ENCODE data around the gene ZNF236. TPM values are rescaled to one million over a fixed set of nuclear protein-coding genes. Genes with fewer than 3 reads are reported as not detected.
"Not testable (repeated sequence)": the region's sequence is repeated elsewhere in the genome, so short reads cannot be mapped to it uniquely, and the experiment has no call there.

ZNF236 gene
- total and polyA plus RNA-seq, 4 donors = 0.83 to 8.2 (median 5.0) TPM

GRCh38 chr18:76806301-76806700, 16.1 kb upstream of the ZNF236 start:
- Histone ChIP-seq H3K27ac (ENCODE audit: low read depth in 1 of 2, low read length in 2 of 2) (no peak overlapping the region), H3K27me3 (ENCODE audit: control insufficient read depth in 4 of 4, insufficient read depth in 4 of 4, low read length in 3 of 4) (no peaks in the 10 kb centered on the region), H3K4me3 (ENCODE audit: low read depth in 1 of 3, low read length in 3 of 3) (no peak overlapping the region), H3K9me3 (ENCODE audit: control insufficient read depth in 4 of 4, low read length in 3 of 4) (no peaks in the 10 kb centered on the region), H3K9ac (ENCODE audit: low read depth in 1 of 2, low read length in 2 of 2) (no peak overlapping the region), H3K36me3 (ENCODE audit: control insufficient read depth in 4 of 4, insufficient read depth in 3 of 4, low read depth in 1 of 4, low read length in 3 of 4) (peaks cover 0 to 2% (median 0%) of the 10 kb centered on the region in 4 donors), H3K4me1 (ENCODE audit: control insufficient read depth in 4 of 4, insufficient read depth in 4 of 4, low read length in 3 of 4) (peaks cover 2 to 13% (median 7%) of the 10 kb centered on the region in 4 donors)
- TF ChIP-seq RAD21 (IDR thresholded peaks at IDR 0.05) = no peak
- TF ChIP-seq, protein P1, sequence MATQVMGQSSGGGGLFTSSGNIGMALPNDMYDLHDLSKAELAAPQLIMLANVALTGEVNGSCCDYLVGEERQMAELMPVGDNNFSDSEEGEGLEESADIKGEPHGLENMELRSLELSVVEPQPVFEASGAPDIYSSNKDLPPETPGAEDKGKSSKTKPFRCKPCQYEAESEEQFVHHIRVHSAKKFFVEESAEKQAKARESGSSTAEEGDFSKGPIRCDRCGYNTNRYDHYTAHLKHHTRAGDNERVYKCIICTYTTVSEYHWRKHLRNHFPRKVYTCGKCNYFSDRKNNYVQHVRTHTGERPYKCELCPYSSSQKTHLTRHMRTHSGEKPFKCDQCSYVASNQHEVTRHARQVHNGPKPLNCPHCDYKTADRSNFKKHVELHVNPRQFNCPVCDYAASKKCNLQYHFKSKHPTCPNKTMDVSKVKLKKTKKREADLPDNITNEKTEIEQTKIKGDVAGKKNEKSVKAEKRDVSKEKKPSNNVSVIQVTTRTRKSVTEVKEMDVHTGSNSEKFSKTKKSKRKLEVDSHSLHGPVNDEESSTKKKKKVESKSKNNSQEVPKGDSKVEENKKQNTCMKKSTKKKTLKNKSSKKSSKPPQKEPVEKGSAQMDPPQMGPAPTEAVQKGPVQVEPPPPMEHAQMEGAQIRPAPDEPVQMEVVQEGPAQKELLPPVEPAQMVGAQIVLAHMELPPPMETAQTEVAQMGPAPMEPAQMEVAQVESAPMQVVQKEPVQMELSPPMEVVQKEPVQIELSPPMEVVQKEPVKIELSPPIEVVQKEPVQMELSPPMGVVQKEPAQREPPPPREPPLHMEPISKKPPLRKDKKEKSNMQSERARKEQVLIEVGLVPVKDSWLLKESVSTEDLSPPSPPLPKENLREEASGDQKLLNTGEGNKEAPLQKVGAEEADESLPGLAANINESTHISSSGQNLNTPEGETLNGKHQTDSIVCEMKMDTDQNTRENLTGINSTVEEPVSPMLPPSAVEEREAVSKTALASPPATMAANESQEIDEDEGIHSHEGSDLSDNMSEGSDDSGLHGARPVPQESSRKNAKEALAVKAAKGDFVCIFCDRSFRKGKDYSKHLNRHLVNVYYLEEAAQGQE (IDR thresholded peaks at IDR 0.05) = no peak
- TF ChIP-seq FOXA1 (IDR thresholded peaks at IDR 0.05) = no peak
- TF ChIP-seq CTCF (IDR thresholded peaks at IDR 0.05; ENCODE audit: low read depth, low read length, missing input control) = no peak
- no peak for TF ChIP-seq NR2F2 (IDR thresholded peaks at IDR 0.05)
- TF ChIP-seq SP1 (IDR thresholded peaks at IDR 0.05) = no peak
- no peak for TF ChIP-seq TAF1 (conservative IDR thresholded peaks at IDR 0.05)
- TF ChIP-seq MAX (IDR thresholded peaks at IDR 0.05) = no peak
- no peak for TF ChIP-seq EGR1 (IDR thresholded peaks at IDR 0.05; ENCODE audit: low read depth in 2 of 2)
- no peak for TF ChIP-seq ZBTB33 (IDR thresholded peaks at IDR 0.05)
- no peak for TF ChIP-seq RXRA (IDR thresholded peaks at IDR 0.05)
- TF ChIP-seq JUND (IDR thresholded peaks at IDR 0.05) = no peak
- no peak for TF ChIP-seq GABPA (IDR thresholded peaks at IDR 0.05 in 1 of 2, conservative IDR thresholded peaks at IDR 0.05 in 1 of 2)
- no peak for TF ChIP-seq FOXA2 (IDR thresholded peaks at IDR 0.05)
- TF ChIP-seq HNF4G (IDR thresholded peaks at IDR 0.05) = no peak
- WGBS = 95% methylated on average over 7 of the region's 7 CpGs
- DNase-seq (ENCODE audit: low spot score) = no peak

DNA sequence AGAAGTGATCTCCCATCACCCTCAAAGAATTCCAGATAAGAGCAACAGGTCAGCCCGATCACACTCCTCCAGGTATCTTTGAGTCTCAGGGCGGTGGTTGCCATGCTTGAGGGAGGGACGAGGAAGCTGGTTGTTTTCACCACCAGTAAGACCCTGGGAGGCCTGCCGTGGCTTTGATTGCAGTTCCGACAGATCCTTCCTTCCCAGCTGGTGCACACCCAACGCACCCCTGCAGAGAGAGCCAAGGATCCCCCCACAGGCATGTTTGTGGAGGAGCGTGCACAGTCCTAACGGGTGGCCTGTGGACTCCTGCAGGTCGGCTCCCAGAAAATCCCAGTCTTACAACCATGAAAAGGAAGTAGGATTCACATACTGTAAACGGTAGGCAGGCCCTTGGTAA, 13.8 kb upstream of the ZNF236 start:
- H3K4me3 ChIP-seq (ENCODE audit: low read depth in 1 of 3, low read length in 3 of 3) = no peak overlapping the region

GRCh38 chr18:76811530-76811929, 10.8 kb upstream of the ZNF236 start:
- DNase-seq (ENCODE audit: low spot score); H3K36me3 ChIP-seq (ENCODE audit: control insufficient read depth in 4 of 4, insufficient read depth in 3 of 4, low read depth in 1 of 4, low read length in 3 of 4); H3K4me1 ChIP-seq (ENCODE audit: control insufficient read depth in 4 of 4, insufficient read depth in 4 of 4, low read length in 3 of 4); H3K27me3 ChIP-seq (ENCODE audit: control insufficient read depth in 4 of 4, insufficient read depth in 4 of 4, low read length in 3 of 4); H3K4me3 ChIP-seq (ENCODE audit: low read depth in 1 of 3, low read length in 3 of 3); H3K27ac ChIP-seq (ENCODE audit: low read depth in 1 of 2, low read length in 2 of 2); H3K9ac ChIP-seq (ENCODE audit: low read depth in 1 of 2, low read length in 2 of 2); H3K9me3 ChIP-seq (ENCODE audit: control insufficient read depth in 4 of 4, low read length in 3 of 4): not testable (repeated sequence)
- WGBS = 94% methylated on average over 7 of the region's 7 CpGs

More for the DNA sequence above, 13.8 kb upstream of the ZNF236 start:
- TF ChIP-seq MAX (IDR thresholded peaks at IDR 0.05) (no peak), YY1 (IDR thresholded peaks at IDR 0.05) (no peak), TAF1 (conservative IDR thresholded peaks at IDR 0.05) (no peak)
- Histone ChIP-seq H3K27ac (ENCODE audit: low read depth in 1 of 2, low read length in 2 of 2) (no peak overlapping the region), H3K4me1 (ENCODE audit: control insufficient read depth in 4 of 4, insufficient read depth in 4 of 4, low read length in 3 of 4) (peaks cover 0 to 5% (median 1%) of the 10 kb centered on the region in 4 donors), H3K27me3 (ENCODE audit: control insufficient read depth in 4 of 4, insufficient read depth in 4 of 4, low read length in 3 of 4) (no peaks in the 10 kb centered on the region), H3K9ac (ENCODE audit: low read depth in 1 of 2, low read length in 2 of 2) (no peak overlapping the region), H3K9me3 (ENCODE audit: control insufficient read depth in 4 of 4, low read length in 3 of 4) (no peaks in the 10 kb centered on the region), H3K36me3 (ENCODE audit: control insufficient read depth in 4 of 4, insufficient read depth in 3 of 4, low read depth in 1 of 4, low read length in 3 of 4) (peaks cover 0 to 2% (median 0%) of the 10 kb centered on the region in 4 donors)
- no peak for DNase-seq (ENCODE audit: low spot score)
- 96% methylated on average over 10 of the region's 10 CpGs for WGBS

Measured in liver (tissue), 9 donors.